Stimulated activated CD4-positive, alpha-beta T cell treated with anti-CD3 and anti-CD28 coated beads, TNF-alpha, amount 100 ng/mL, for 4 hours (primary cell): ENCODE results near the gene SMIM23.
"Not testable (repeated sequence)": the region's sequence is repeated elsewhere in the genome, so short reads cannot be mapped to it uniquely, and the experiment has no call there.

Experiments
- DNase-seq, 3 experiments: peaks; one replicate each; pipeline ENCODE4 v3.0.0-alpha.2; 2020; ENCODE audit warnings: low read depth in 3 of 3

SMIM23 gene

GRCh38 chr5:171773106-171773505 is 12.5 kb upstream of the SMIM23 start:
- DNase-seq = no peak

GRCh38 chr5:171774418-171774817 is 11.2 kb upstream of the SMIM23 start:
- no peak for DNase-seq

- no peak for DNase-seq
These were observed 9.4 kb upstream of the SMIM23 start for GRCh38 chr5:171776213-171776612.

- no peak for DNase-seq
These were observed 8.6 kb upstream of the SMIM23 start for GRCh38 chr5:171776770-171777759.

- not testable (repeated sequence) for DNase-seq
These were observed 3.9 kb upstream of the SMIM23 start for GRCh38 chr5:171781744-171782143.

GRCh38 chr5:171782332-171782966 is 3.2 kb upstream of the SMIM23 start:
- DNase-seq = no peak

- no peak for DNase-seq
These were observed 2.6 kb upstream of the SMIM23 start for GRCh38 chr5:171783051-171783450.

GRCh38 chr5:171789353-171789752 is 3.7 kb downstream of the SMIM23 start:
- DNase-seq = no peak

GRCh38 chr5:171790408-171790807 is 4.8 kb downstream of the SMIM23 start:
- no peak for DNase-seq

GRCh38 chr5:171794470-171794960 is 8.9 kb downstream of the SMIM23 start:
- DNase-seq = no peak

- no peak for DNase-seq
These were observed 9.8 kb downstream of the SMIM23 start for GRCh38 chr5:171795381-171795780.

- DNase-seq = no peak
These were observed 10.8 kb downstream of the SMIM23 start for GRCh38 chr5:171796436-171796835.

- no peak for DNase-seq
These were observed 11.9 kb downstream of the SMIM23 start for GRCh38 chr5:171797543-171797942.

GRCh38 chr5:171798418-171798817 is 12.8 kb downstream of the SMIM23 start:
- DNase-seq = no peak

GRCh38 chr5:171801839-171802238 is 16.2 kb downstream of the SMIM23 start:
- no peak for DNase-seq

- DNase-seq = no peak
These were observed 20.1 kb downstream of the SMIM23 start for GRCh38 chr5:171805746-171806145.

- no peak for DNase-seq
These were observed 21.5 kb downstream of the SMIM23 start for GRCh38 chr5:171806976-171807747.

- DNase-seq = no peak
These were observed 22.8 kb downstream of the SMIM23 start for GRCh38 chr5:171808453-171808852.

GRCh38 chr5:171808951-171809350 is 23.3 kb downstream of the SMIM23 start:
- no peak for DNase-seq

- DNase-seq = no peak
These were observed 24.6 kb downstream of the SMIM23 start for GRCh38 chr5:171810227-171810626.

GRCh38 chr5:171813270-171813669 is 27.7 kb downstream of the SMIM23 start:
- DNase-seq = no peak
